Right lobe of liver (tissue), 6 donors: ENCODE measurements around the gene PRPF6. TPM values are rescaled to one million over a fixed set of nuclear protein-coding genes. Genes with fewer than 3 reads are reported as not detected.
"Not testable (repeated sequence)": the region's sequence is repeated elsewhere in the genome, so short reads cannot be mapped to it uniquely, and the experiment has no call there.

Experiments
- ATAC-seq, 4 donors: fragments of 200-7000 bp; cut with Tn5 transposase; one replicate each; pipeline ENCODE4 v1.9.1; 2020; ENCODE audit warnings: mild to moderate bottlenecking in 4 of 4, moderate library complexity in 4 of 4
- DNase-seq, 3 donors: peaks; one replicate each; pipeline ENCODE4 v3.0.0-alpha.2; 2020
- H3K27ac ChIP-seq, 3 donors: fragments of 200-600 bp; one replicate each; pipeline ENCODE4 v1.8.0; 2022
- H3K27me3 ChIP-seq, 2 donors: fragments of 200-600 bp; one replicate each; pipeline ENCODE4 v1.8.0; 2022
- H3K36me3 ChIP-seq, 4 donors: fragments of 200-600 bp; sonication (generic) in 1 of 4; one replicate each; pipeline versions ENCODE4 v1.5.1 to v1.8.0; 2017 to 2022; ENCODE audit warnings: control low read depth in 1 of 4
- H3K4me1 ChIP-seq, 4 donors: fragments of 200-600 bp; sonication (generic) in 1 of 4; one replicate each; pipeline versions ENCODE4 v1.5.1 to v1.8.0; 2017 to 2022; ENCODE audit warnings: control low read depth in 1 of 4
- H3K4me3 ChIP-seq, 3 donors: fragments of 200-600 bp; one replicate each; pipeline ENCODE4 v1.8.0; 2022
- H3K9me3 ChIP-seq, 4 donors: fragments of 200-600 bp; sonication (generic) in 1 of 4; one replicate each; pipeline versions ENCODE4 v1.5.1 to v1.8.0; 2017 to 2022; ENCODE audit warnings: control low read depth in 1 of 4
- CTCF ChIP-seq, 4 donors: fragments of 200-600 bp in 3 of 4; fragments of 450-650 bp in 1 of 4; IDR thresholded peaks; one replicate each; pipeline versions ENCODE4 v1.5.1 to v1.8.0; 2016 to 2022; ENCODE audit warnings: antibody characterized with exemption in 4 of 4, mild to moderate bottlenecking in 2 of 4
- POLR2A ChIP-seq: fragments of 450-650 bp; IDR thresholded peaks from one replicate; pipeline ENCODE4 v1.6.1; 2017; ENCODE audit warnings: antibody characterized with exemption, mild to moderate bottlenecking
- WGBS: methylation state at CpG from one replicate; pipeline ENCODE4 v1.1.6; 2018; ENCODE audit warnings: low coverage, low lambda C conversion rate; ENCODE audit not compliant: insufficient coverage; ENCODE audit errors: missing lambda C conversion rate; 5-methylcytosine and 5-hydroxymethylcytosine counted together
- intact Hi-C, 2 donors: fragments of 100-400 bp; cut with DNase I; formaldehyde crosslinking; loops; one replicate each; pipeline versions ENCODE4 v1.11.2 to v1.14.1; 2022
- total RNA-seq, 6 experiments: library from RNA; depleted of rRNA in 2 of 6; stranded (reverse); fragments of >200 nt in 2 of 6; fragmentation: NEBNext Ultra II Directional in 3 of 6; extraction: Animal tissue kit (Norgen Biotek cat#: 25700) in 3 of 6; gene quantifications; one replicate each; pipeline versions ENCODE4 v1.1.0 to v1.2.4, GENCODE V29; 2016 to 2023
- donor health status: DM: no; HTN: yes; CAD: no.
- donor health status: DM: no; HTN: no; CAD: no.
- donor health status: DM: no; HTN: no; CAD: no.
- donor health status: DM: no; HTN: yes; CAD: no.
- donor health status: DM: no; HTN: yes; CAD: no.

Gene PRPF6
- total RNA-seq, 6 experiments from 2014 or later = 21.7 to 28.9 (median 24.4) TPM

- H3K9me3 ChIP-seq = no peaks in the 10 kb centered on the region
- intact Hi-C loops = no loop called here
- no peaks in the 10 kb centered on the region for H3K4me1 ChIP-seq
- TF ChIP-seq CTCF (IDR thresholded peaks at IDR 0.05) (no peak), POLR2A (no peak)
- H3K36me3 ChIP-seq = peaks cover 0 to 61% (median 19%) of the 10 kb centered on the region in 4 donors
- no peak for DNase-seq
- H3K27me3 ChIP-seq = no peaks in the 10 kb centered on the region
- no peak for ATAC-seq
- no CpG with 5 or more reads among the region's 3 CpGs for WGBS
- no peak overlapping the region for H3K4me3 ChIP-seq
- no peak overlapping the region for H3K27ac ChIP-seq
Measured at GRCh38 chr20:64006902-64007301, 26.0 kb downstream of the PRPF6 start.

GRCh38 chr20:64009811-64010387 lies 29.0 kb downstream of the PRPF6 start:
- 66% methylated on average over 9 of the region's 13 CpGs for WGBS
- no peak overlapping the region for H3K27ac ChIP-seq
- H3K9me3 ChIP-seq = no peaks in the 10 kb centered on the region
- intact Hi-C loops = no loop called here
- no peak for DNase-seq
- no peaks in the 10 kb centered on the region for H3K4me1 ChIP-seq
- ATAC-seq = no peak
- peaks cover 0 to 55% (median 16%) of the 10 kb centered on the region in 4 donors for H3K36me3 ChIP-seq
- TF ChIP-seq POLR2A (no peak), CTCF (IDR thresholded peaks at IDR 0.05) (no peak)
- H3K4me3 ChIP-seq = no peak overlapping the region
- no peaks in the 10 kb centered on the region for H3K27me3 ChIP-seq

GRCh38 chr20:64010711-64011237 lies 29.8 kb downstream of the PRPF6 start:
- H3K9me3 ChIP-seq = no peaks in the 10 kb centered on the region
- no peaks in the 10 kb centered on the region for H3K27me3 ChIP-seq
- TF ChIP-seq CTCF (IDR thresholded peaks at IDR 0.05) = no peak
- TF ChIP-seq POLR2A = no peak
- 72% methylated on average over 6 of the region's 8 CpGs for WGBS
- H3K4me1 ChIP-seq = no peaks in the 10 kb centered on the region
- DNase-seq = no peak
- peak in 1 of 4 donors; percentile 17 for ATAC-seq
- intact Hi-C loops = no loop called here
- H3K27ac ChIP-seq = no peak overlapping the region
- H3K4me3 ChIP-seq = no peak overlapping the region
- peaks cover 0 to 57% (median 20%) of the 10 kb centered on the region in 4 donors for H3K36me3 ChIP-seq

- ATAC-seq (no peak), DNase-seq (no peak)
- WGBS = 97% methylated on average over 11 of the region's 16 CpGs
- no peak overlapping the region for H3K27ac ChIP-seq
- peaks cover 0 to 63% (median 21%) of the 10 kb centered on the region in 4 donors for H3K36me3 ChIP-seq
- no peak overlapping the region for H3K4me3 ChIP-seq
- no peaks in the 10 kb centered on the region for H3K4me1 ChIP-seq
- H3K9me3 ChIP-seq = no peaks in the 10 kb centered on the region
- TF ChIP-seq CTCF (IDR thresholded peaks at IDR 0.05) (no peak), POLR2A (no peak)
- no peaks in the 10 kb centered on the region for H3K27me3 ChIP-seq
- intact Hi-C loops = no loop called here
Measured at GRCh38 chr20:64011366-64011779, 30.4 kb downstream of the PRPF6 start.

GRCh38 chr20:64012385-64013154 lies 31.6 kb downstream of the PRPF6 start:
- intact Hi-C loops, H3K27me3 ChIP-seq, H3K4me3 ChIP-seq, ATAC-seq, H3K27ac ChIP-seq, H3K9me3 ChIP-seq, H3K4me1 ChIP-seq, DNase-seq: not testable (repeated sequence)
- WGBS = 80% methylated on average over 9 of the region's 20 CpGs
- peaks cover 0 to 73% (median 23%) of the 10 kb centered on the region in 4 donors for H3K36me3 ChIP-seq
